OCI-LY1 (cell line): ENCODE measurements around the gene PTP4A2.

Experiments
- EZH2 ChIP-seq: fragments of 200-600 bp; sonication (generic), shearing (Covaris generic); IDR thresholded peaks from 2 replicates; pipeline ENCODE4 v1.8.0; 2017; ENCODE audit warnings: borderline replicate concordance, mixed run types, mild to moderate bottlenecking, antibody characterized with exemption, low read length, moderate library complexity, mixed read lengths
- TF ChIP-seq, protein P1 (sequence below): fragments of 200-600 bp; sonication (generic), shearing (Covaris generic); IDR thresholded peaks from 2 replicates; pipeline ENCODE4 v1.5.1; 2017; ENCODE audit warnings: mild to moderate bottlenecking, antibody characterized with exemption, low read length, moderate library complexity, mixed read lengths

DNA sequence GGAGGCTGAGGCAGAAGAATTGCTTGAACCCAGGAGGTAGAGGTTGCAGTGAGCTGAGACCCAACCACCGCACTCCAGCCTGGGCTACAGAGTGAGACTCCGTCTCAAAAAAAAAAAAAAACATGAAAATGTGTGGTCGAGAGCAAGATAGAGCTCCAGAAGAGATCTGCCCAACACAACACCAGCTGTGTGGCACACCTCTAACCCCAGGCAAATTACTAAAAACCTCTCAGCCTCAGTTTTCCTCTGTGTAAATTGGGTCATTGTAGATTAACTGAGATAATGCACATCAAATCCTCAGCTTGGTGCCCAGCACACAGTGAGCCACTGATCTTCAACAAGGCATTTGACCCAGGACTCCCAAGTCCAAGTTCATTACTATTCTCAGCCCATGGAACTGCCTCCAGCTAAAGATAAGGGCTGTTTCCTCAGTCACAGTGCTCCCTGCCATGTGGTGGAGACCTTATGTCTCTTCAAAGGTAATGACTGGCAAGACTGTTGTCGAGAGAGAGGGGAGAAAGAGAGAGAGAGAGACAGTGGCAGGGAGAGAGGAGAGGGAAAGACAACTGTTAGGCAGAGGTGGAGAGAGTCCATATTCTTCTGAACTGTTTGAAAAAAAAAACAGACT lies 58.1 kb downstream of the PTP4A2 start:
- TF ChIP-seq, protein P1, sequence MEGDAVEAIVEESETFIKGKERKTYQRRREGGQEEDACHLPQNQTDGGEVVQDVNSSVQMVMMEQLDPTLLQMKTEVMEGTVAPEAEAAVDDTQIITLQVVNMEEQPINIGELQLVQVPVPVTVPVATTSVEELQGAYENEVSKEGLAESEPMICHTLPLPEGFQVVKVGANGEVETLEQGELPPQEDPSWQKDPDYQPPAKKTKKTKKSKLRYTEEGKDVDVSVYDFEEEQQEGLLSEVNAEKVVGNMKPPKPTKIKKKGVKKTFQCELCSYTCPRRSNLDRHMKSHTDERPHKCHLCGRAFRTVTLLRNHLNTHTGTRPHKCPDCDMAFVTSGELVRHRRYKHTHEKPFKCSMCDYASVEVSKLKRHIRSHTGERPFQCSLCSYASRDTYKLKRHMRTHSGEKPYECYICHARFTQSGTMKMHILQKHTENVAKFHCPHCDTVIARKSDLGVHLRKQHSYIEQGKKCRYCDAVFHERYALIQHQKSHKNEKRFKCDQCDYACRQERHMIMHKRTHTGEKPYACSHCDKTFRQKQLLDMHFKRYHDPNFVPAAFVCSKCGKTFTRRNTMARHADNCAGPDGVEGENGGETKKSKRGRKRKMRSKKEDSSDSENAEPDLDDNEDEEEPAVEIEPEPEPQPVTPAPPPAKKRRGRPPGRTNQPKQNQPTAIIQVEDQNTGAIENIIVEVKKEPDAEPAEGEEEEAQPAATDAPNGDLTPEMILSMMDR: no peak
- TF ChIP-seq EZH2: no peak
